HEK293 (cell line): ENCODE results near the gene PIBF1.

Source experiments
- CTCF ChIA-PET: fragments of 350-600 bp; formaldehyde crosslinking; extraction: SDS; loops from one replicate; lab custom pipeline; 2021; ENCODE audit warnings: antibody characterized with exemption; lab: Yijun Ruan, JAX
- POLR2A ChIA-PET: fragments of 300-600 bp; formaldehyde crosslinking; extraction: SDS; loops from one replicate; lab custom pipeline; 2020; ENCODE audit warnings: antibody characterized with exemption, inconsistent platforms; lab: Yijun Ruan, JAX
- H3K27ac ChIP-seq: fragments of 200-500 bp; sonication (Bioruptor generic); 2 replicates; pipeline ENCODE4 v1.5.1; 2014; ENCODE audit warnings: low read depth, low read length, control low read depth, inconsistent platforms; ENCODE audit errors: extremely low read depth
- H3K36me3 ChIP-seq, 2 experiments: fragments of 200-500 bp in 1 of 2; sonication (Bioruptor generic) in 1 of 2; 1 replicate in 1 of 2; 2 replicates in 1 of 2; pipeline ENCODE4 v1.5.1; 2014 to 2017; ENCODE audit warnings: inconsistent platforms in 2 of 2, low read length in 2 of 2; ENCODE audit not compliant: control insufficient read depth in 2 of 2, insufficient read depth in 1 of 2
- H3K4me1 ChIP-seq: fragments of 200-500 bp; sonication (Bioruptor generic); 2 replicates; pipeline ENCODE4 v1.5.1; 2014; ENCODE audit warnings: mild to moderate bottlenecking, low read length, inconsistent platforms; ENCODE audit not compliant: control insufficient read depth, insufficient read depth
- H3K4me3 ChIP-seq: 2 replicates; pipeline ENCODE4 v1.5.1; 2011; ENCODE audit warnings: low read depth, mild to moderate bottlenecking, control low read depth, low read length, moderate library complexity
- H3K9me3 ChIP-seq: fragments of 200-500 bp; sonication (Bioruptor generic); 2 replicates; pipeline ENCODE4 v1.5.1; 2014; ENCODE audit warnings: low read depth, low read length, inconsistent platforms; ENCODE audit not compliant: control insufficient read depth, insufficient read depth
- BCL11B ChIP-seq: fragments of 450-650 bp; formaldehyde crosslinking; IDR thresholded peaks from 2 replicates; pipeline ENCODE4 v1.5.1; 2016; ENCODE audit warnings: low read depth, missing biosample characterization, missing genetic modification characterization
- BCL6B ChIP-seq: fragments of 450-650 bp; formaldehyde crosslinking; IDR thresholded peaks from 2 replicates; pipeline ENCODE4 v1.5.1; 2017; ENCODE audit warnings: missing biosample characterization, missing genetic modification characterization
- KLF16 ChIP-seq: fragments of 450-650 bp; formaldehyde crosslinking; IDR thresholded peaks from 2 replicates; pipeline ENCODE4 v1.5.1; 2017; ENCODE audit warnings: missing biosample characterization, missing genetic modification characterization
- MZF1 ChIP-seq: fragments of 450-650 bp; formaldehyde crosslinking; IDR thresholded peaks from 2 replicates; pipeline ENCODE4 v1.5.1; 2017; ENCODE audit warnings: missing biosample characterization, missing genetic modification characterization, borderline replicate concordance
- REST ChIP-seq: fragments of 450-650 bp; formaldehyde crosslinking; IDR thresholded peaks from 2 replicates; pipeline ENCODE4 v1.5.1; 2016; ENCODE audit warnings: missing biosample characterization, missing genetic modification characterization
- SCRT2 ChIP-seq: fragments of 450-650 bp; formaldehyde crosslinking; IDR thresholded peaks from 2 replicates; pipeline ENCODE4 v1.5.1; 2016; ENCODE audit warnings: missing biosample characterization, missing genetic modification characterization
- SP3 ChIP-seq: fragments of 450-650 bp; formaldehyde crosslinking; IDR thresholded peaks from 2 replicates; pipeline ENCODE4 v1.5.1; 2016; ENCODE audit warnings: missing biosample characterization, missing genetic modification characterization
- ZBTB17 ChIP-seq: fragments of 450-650 bp; formaldehyde crosslinking; IDR thresholded peaks from 2 replicates; pipeline ENCODE4 v1.5.1; 2016; ENCODE audit warnings: missing biosample characterization, missing genetic modification characterization
- ZFP37 ChIP-seq: fragments of 450-650 bp; formaldehyde crosslinking; IDR thresholded peaks from 2 replicates; pipeline ENCODE4 v1.5.1; 2016; ENCODE audit warnings: missing biosample characterization, missing genetic modification characterization
- ZNF133 ChIP-seq: fragments of 450-650 bp; formaldehyde crosslinking; IDR thresholded peaks from 2 replicates; pipeline ENCODE4 v1.5.1; 2016; ENCODE audit warnings: missing biosample characterization, missing genetic modification characterization
- ZNF391 ChIP-seq: fragments of 450-650 bp; formaldehyde crosslinking; IDR thresholded peaks from 2 replicates; pipeline ENCODE4 v1.5.1; 2016; ENCODE audit warnings: low read depth, missing biosample characterization, missing genetic modification characterization, borderline replicate concordance
- ZNF571 ChIP-seq: fragments of 450-650 bp; formaldehyde crosslinking; IDR thresholded peaks from 2 replicates; pipeline ENCODE4 v1.5.0; 2017; ENCODE audit warnings: missing biosample characterization, missing genetic modification characterization
- ZNF610 ChIP-seq: fragments of 450-650 bp; formaldehyde crosslinking; IDR thresholded peaks from 2 replicates; pipeline ENCODE4 v1.5.1; 2016; ENCODE audit warnings: missing biosample characterization, missing genetic modification characterization, borderline replicate concordance
- ZNF623 ChIP-seq: fragments of 450-650 bp; formaldehyde crosslinking; IDR thresholded peaks from 2 replicates; pipeline ENCODE4 v1.5.1; 2016; ENCODE audit warnings: missing biosample characterization, missing genetic modification characterization
- ZNF791 ChIP-seq: fragments of 450-650 bp; formaldehyde crosslinking; IDR thresholded peaks from 2 replicates; pipeline ENCODE4 v1.5.1; 2016; ENCODE audit warnings: missing biosample characterization, missing genetic modification characterization
- ZNF792 ChIP-seq: fragments of 450-650 bp; formaldehyde crosslinking; IDR thresholded peaks from 2 replicates; pipeline ENCODE4 v1.5.1; 2016; ENCODE audit warnings: missing biosample characterization, missing genetic modification characterization
- ZNF843 ChIP-seq: fragments of 450-650 bp; formaldehyde crosslinking; IDR thresholded peaks from 2 replicates; pipeline ENCODE4 v1.5.1; 2016; ENCODE audit warnings: missing biosample characterization, missing genetic modification characterization
- TF ChIP-seq, protein P1 (sequence below): fragments of 450-650 bp; formaldehyde crosslinking; IDR thresholded peaks from 2 replicates; pipeline ENCODE4 v1.5.1; 2016; ENCODE audit warnings: missing biosample characterization, missing genetic modification characterization, borderline replicate concordance
- TF ChIP-seq, protein P2 (sequence below): fragments of 450-650 bp; formaldehyde crosslinking; IDR thresholded peaks from 2 replicates; pipeline ENCODE4 v1.5.1; 2016; ENCODE audit warnings: missing biosample characterization, missing genetic modification characterization

The PIBF1 gene

DNA sequence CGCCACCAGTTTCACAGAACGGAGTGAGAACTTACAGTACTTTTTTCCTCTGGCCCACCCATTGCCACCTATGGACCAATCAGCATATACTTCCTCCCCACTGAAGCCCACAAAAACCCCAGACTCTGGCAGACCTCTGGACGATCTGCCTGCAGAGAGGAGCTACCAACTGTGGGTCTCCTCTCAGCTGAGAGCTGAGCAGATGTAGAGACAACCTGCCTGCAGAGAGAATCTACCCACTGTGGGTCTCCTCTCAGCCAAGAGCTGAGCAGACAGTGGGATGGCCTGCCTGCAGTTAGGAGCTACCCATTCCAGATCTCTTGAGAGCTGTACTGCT, 69.7 kb downstream of the PIBF1 start (continued):
- TF ChIP-seq, protein P1, sequence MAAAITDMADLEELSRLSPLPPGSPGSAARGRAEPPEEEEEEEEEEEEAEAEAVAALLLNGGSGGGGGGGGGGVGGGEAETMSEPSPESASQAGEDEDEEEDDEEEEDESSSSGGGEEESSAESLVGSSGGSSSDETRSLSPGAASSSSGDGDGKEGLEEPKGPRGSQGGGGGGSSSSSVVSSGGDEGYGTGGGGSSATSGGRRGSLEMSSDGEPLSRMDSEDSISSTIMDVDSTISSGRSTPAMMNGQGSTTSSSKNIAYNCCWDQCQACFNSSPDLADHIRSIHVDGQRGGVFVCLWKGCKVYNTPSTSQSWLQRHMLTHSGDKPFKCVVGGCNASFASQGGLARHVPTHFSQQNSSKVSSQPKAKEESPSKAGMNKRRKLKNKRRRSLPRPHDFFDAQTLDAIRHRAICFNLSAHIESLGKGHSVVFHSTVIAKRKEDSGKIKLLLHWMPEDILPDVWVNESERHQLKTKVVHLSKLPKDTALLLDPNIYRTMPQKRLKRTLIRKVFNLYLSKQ (tag by site-specific recombination), result no peak
- TF ChIP-seq SCRT2 (no peak), ZFP37 (tag by site-specific recombination) (no peak)

DNA sequence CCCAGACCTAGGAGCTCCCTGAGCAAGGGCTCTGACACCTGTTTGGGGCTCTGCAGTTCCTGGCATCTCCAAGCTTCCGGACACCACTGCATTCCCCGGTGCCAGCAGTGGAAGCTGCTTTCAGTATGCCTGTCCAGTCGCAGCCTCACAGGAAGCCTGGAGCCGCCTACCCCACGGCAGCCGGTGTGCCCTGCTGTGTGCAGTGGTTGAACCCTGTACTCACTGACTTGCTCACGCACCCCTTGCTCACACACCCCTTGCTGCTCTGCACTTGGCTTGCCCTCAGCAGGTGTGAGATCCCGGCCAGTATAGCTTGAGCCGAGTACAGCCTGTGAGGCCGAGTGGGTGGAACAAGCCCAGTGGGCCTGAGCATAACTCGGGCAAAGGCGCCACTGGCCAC, 70.3 kb downstream of the PIBF1 start:
- CTCF ChIA-PET, result no interaction called here
- Histone ChIP-seq H3K27ac (no peak overlapping the region), H3K4me3 (no peak overlapping the region), H3K4me1 (no peaks in the 10 kb centered on the region), H3K9me3 (no peaks in the 10 kb centered on the region), H3K36me3 (peaks cover 0 to 50% of the 10 kb centered on the region in 2 experiments; a peak in 1 of 3 replicates)
- POLR2A ChIA-PET, result no interaction called here
- no peak for TF ChIP-seq ZNF610
- no peak for TF ChIP-seq BCL11B (tag by site-specific recombination)
- no peak for TF ChIP-seq BCL6B
- TF ChIP-seq ZNF843 (tag by site-specific recombination), result no peak
- TF ChIP-seq ZBTB17 (tag by site-specific recombination), result no peak
- no peak for TF ChIP-seq ZNF133

DNA sequence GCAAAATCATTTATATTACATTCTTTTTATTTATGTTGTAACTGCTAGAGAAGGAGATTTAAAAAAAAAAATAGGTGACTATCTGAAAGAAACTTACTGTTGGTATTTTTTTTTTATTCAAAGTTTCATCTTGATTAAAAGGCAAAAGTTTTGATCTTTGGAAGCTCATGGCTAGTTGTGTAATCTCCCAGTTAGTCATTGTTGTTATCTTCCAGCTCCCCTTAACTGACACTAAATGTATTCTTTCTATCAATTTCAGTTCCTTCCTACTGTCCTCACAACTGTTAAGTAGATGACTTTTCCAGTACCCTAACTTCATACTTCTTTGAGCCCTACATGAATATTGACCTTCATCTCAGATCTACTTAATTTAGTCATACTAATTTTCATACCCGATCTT, 71.1 kb downstream of the PIBF1 start:
- POLR2A ChIA-PET, result no interaction called here
- CTCF ChIA-PET, result no interaction called here

More for the DNA sequence above, 71.1 kb downstream of the PIBF1 start:
- Histone ChIP-seq H3K36me3 (peaks cover 0 to 42% of the 10 kb centered on the region in 2 experiments; a peak in 1 of 3 replicates), H3K27ac (no peak overlapping the region), H3K4me1 (no peaks in the 10 kb centered on the region)
- no peak for TF ChIP-seq ZNF571
- no peak for TF ChIP-seq REST (tag by site-specific recombination)
- no peak for TF ChIP-seq MZF1 (tag by site-specific recombination)
- no peak for TF ChIP-seq ZNF792 (tag by site-specific recombination)
- TF ChIP-seq SP3 (tag by site-specific recombination), result no peak
- TF ChIP-seq ZNF791, result no peak
- TF ChIP-seq ZNF391 (tag by site-specific recombination), result no peak
- TF ChIP-seq KLF16, result no peak
- TF ChIP-seq, protein P2, sequence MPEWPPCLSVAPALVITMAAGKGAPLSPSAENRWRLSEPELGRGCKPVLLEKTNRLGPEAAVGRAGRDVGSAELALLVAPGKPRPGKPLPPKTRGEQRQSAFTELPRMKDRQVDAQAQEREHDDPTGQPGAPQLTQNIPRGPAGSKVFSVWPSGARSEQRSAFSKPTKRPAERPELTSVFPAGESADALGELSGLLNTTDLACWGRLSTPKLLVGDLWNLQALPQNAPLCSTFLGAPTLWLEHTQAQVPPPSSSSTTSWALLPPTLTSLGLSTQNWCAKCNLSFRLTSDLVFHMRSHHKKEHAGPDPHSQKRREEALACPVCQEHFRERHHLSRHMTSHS, result no peak
- no peak for TF ChIP-seq ZNF623
- TF ChIP-seq, all 188 proteins: peak for 0
- H3K9me3 ChIP-seq, result no peaks in the 10 kb centered on the region
- H3K4me3 ChIP-seq, result no peak overlapping the region
